Thoracic aorta (tissue), 2 donors: ENCODE data around the gene EIF4G3. TPM values are rescaled to one million over a fixed set of nuclear protein-coding genes. Genes with fewer than 3 reads are reported as not detected.
"Not testable (repeated sequence)": the region's sequence is repeated elsewhere in the genome, so short reads cannot be mapped to it uniquely, and the experiment has no call there.

Source experiments
- ATAC-seq: fragments of 150-250 bp; one replicate; pipeline ENCODE4 v1.8.0; 2017; ENCODE audit warnings: low read depth; ENCODE audit not compliant: insufficient number of reproducible peaks, low FRiP score
- DNase-seq: peaks from one replicate; pipeline ENCODE4 v3.0.0-alpha.2; 2020; ENCODE audit warnings: low spot score
- H3K27ac ChIP-seq, 2 donors: fragments of 200-600 bp; sonication (generic); 1 replicate in 1 of 2; 2 replicates in 1 of 2; pipeline ENCODE4 v1.5.1; 2016; ENCODE audit warnings: mild to moderate bottlenecking in 2 of 2, moderate library complexity in 2 of 2
- H3K27me3 ChIP-seq: fragments of 200-600 bp; sonication (generic); replicated peaks from 2 replicates; pipeline ENCODE4 v1.6.0; 2016; ENCODE audit warnings: mild to moderate bottlenecking; ENCODE audit not compliant: insufficient read depth
- H3K36me3 ChIP-seq: fragments of 200-600 bp; sonication (generic); one replicate; pipeline ENCODE4 v1.5.1; 2016
- H3K4me1 ChIP-seq, 2 donors: fragments of 200-600 bp; sonication (generic); 1 replicate in 1 of 2; 2 replicates in 1 of 2; pipeline versions ENCODE4 v1.5.1 to v1.6.0; 2016; ENCODE audit warnings: low read depth in 2 of 2, mild to moderate bottlenecking in 1 of 2; ENCODE audit not compliant: control insufficient read depth in 1 of 2
- H3K4me3 ChIP-seq: fragments of 200-600 bp; sonication (generic); 2 replicates; pipeline ENCODE4 v1.5.1; 2016; ENCODE audit warnings: mild to moderate bottlenecking
- H3K9me3 ChIP-seq: fragments of 200-600 bp; sonication (generic); 2 replicates; pipeline ENCODE4 v1.5.1; 2016
- total RNA-seq, 2 donors: library from RNA; depleted of rRNA; stranded (reverse); fragments of >200 nt; gene quantifications; one replicate each; pipeline versions ENCODE4 v1.1.0 to v1.2.3, GENCODE V29; 2016
- TF ChIP-seq, protein P1 (sequence below): fragments of 200-600 bp; sonication (generic); IDR thresholded peaks from one replicate; pipeline ENCODE4 v1.5.1; 2019; ENCODE audit warnings: antibody characterized with exemption

The EIF4G3 gene
- total RNA-seq, 2 donors from 2014 or later = 43.1 to 54.0 TPM

DNA sequence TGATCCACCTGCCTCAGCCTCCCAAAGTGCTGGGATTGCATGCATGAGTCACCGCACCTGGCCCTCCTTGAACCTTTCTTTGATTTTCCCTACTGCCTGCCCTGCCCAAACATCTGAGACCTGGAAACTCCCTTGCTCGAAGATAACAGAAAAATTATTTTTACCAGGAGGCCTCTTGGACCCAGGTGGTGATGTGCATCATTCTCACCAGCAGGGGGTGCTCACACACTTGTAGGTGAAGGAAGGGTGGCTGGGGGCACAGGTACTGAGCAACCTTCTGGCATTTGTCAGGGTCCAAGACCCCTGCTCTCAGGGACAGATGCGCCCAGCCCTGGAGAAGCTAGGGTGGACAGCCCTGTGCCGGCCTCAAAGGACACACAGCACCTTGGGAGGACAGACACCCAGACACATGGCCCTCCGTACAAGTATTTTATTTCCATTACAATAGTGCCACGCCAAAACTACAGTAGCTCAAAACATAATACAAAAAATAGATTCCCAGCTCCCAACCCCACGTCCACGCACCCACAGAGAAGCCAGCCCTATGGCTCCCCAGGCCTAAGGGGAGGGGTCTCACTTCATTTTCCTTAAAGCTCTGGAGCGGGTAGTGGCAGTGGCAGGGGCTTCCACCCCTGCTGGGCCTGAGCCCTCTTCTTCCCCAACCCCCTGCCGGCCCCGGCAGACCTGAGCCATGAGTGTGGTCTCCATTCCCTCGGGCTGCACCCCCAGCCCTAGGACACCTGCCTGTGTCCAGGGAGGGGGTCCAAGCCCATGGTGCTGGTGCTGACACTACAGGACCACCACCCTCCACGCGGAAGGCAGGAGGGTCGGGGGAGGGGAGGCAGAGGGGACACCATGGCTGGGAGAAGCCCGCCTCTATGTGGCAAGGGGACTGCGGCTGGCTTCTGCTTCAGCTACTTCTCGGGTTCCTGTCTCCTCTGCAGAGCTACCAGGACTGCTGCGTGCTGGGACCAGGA lies 40.4 kb upstream of the EIF4G3 start:
- ATAC-seq (no peak), DNase-seq (no peak)
- H3K9me3 ChIP-seq = no peaks in the 10 kb centered on the region
- no peaks in the 10 kb centered on the region for H3K4me1 ChIP-seq
- H3K4me3 ChIP-seq = no peak overlapping the region
- TF ChIP-seq, protein P1, sequence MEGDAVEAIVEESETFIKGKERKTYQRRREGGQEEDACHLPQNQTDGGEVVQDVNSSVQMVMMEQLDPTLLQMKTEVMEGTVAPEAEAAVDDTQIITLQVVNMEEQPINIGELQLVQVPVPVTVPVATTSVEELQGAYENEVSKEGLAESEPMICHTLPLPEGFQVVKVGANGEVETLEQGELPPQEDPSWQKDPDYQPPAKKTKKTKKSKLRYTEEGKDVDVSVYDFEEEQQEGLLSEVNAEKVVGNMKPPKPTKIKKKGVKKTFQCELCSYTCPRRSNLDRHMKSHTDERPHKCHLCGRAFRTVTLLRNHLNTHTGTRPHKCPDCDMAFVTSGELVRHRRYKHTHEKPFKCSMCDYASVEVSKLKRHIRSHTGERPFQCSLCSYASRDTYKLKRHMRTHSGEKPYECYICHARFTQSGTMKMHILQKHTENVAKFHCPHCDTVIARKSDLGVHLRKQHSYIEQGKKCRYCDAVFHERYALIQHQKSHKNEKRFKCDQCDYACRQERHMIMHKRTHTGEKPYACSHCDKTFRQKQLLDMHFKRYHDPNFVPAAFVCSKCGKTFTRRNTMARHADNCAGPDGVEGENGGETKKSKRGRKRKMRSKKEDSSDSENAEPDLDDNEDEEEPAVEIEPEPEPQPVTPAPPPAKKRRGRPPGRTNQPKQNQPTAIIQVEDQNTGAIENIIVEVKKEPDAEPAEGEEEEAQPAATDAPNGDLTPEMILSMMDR = peak; percentile 77
- H3K36me3 ChIP-seq = peaks cover 39% of the 10 kb centered on the region
- H3K27ac ChIP-seq = no peak overlapping the region
- no peaks in the 10 kb centered on the region for H3K27me3 ChIP-seq

DNA sequence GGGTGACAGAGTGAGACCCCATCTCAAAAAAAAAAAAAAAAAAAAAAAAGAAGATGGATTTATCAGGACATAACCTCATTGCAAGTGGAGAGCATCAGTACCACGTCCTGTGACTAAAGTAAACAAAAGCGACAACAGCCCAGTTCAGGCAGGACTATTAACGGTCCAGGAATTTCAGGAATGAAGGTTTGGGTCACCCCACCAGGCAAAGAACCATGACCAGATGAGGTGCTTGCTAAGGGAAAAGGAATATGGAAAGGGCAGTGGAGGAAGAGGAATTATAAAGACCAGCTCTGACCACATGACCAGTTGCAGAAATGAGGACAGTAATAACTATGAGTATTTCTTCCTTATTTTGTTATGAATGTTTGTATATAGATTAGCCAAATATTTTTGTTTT lies 35.4 kb upstream of the EIF4G3 start:
- TF ChIP-seq, protein P1 = no peak

DNA sequence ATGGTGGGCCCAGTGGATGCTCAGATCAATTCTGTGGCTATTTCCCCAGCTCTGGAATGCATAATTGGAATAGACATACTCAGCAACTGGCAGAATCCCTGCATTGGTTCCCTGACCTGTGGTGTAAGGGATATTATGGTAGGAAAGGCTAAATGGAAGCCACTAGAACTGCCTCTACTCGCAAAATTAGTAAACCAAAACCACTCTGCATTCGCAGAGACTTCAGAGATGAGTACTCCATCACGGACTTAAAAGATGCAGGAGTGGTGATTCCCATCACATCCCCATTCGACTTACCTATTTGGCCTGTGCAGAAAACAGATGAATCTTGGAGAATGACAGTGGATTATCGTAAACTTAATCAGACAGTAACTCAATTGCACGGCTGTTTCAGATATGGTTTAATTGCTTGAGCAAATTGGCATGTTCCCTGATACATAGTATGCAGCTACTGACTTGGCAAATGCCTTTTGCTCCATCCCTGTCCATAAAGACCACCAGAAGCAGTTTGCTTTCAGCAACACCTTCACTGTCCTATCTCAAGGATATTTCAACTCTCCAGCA lies 31.5 kb upstream of the EIF4G3 start:
- H3K4me1 ChIP-seq, H3K27me3 ChIP-seq, H3K4me3 ChIP-seq, H3K36me3 ChIP-seq, H3K27ac ChIP-seq, DNase-seq, ATAC-seq, H3K9me3 ChIP-seq: not testable (repeated sequence)

More for the DNA sequence above, 35.4 kb upstream of the EIF4G3 start:
- Histone ChIP-seq H3K9me3 (no peaks in the 10 kb centered on the region), H3K4me3 (no peak overlapping the region), H3K36me3 (no peaks in the 10 kb centered on the region), H3K4me1 (no peaks in the 10 kb centered on the region), H3K27me3 (no peaks in the 10 kb centered on the region), H3K27ac (no peak overlapping the region)
- no peak for DNase-seq
- ATAC-seq = no peak

DNA sequence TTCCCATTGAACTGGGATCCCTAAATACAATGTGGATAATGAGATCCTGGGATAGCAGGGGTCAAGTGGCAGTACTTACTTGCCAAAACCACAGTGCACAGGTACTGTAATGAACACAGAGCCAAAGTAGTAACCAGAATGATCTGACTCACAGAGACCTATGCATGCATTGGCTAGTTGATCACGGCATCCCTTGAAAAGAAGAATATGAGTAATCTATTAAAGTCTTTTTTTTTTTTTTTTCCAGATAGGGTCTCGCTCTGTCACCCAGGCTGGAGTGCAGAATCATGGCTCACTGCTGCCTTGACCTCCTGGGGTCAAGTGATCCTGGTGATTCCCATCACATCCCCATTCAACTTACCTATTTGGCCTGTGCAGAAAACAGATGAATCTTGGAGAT lies 29.4 kb upstream of the EIF4G3 start:
- Histone ChIP-seq H3K4me1 (no peaks in the 10 kb centered on the region), H3K36me3 (no peaks in the 10 kb centered on the region), H3K27me3 (no peaks in the 10 kb centered on the region), H3K27ac (no peak overlapping the region), H3K9me3 (no peaks in the 10 kb centered on the region), H3K4me3 (no peak overlapping the region)
- TF ChIP-seq, protein P1 = no peak
- ATAC-seq (no peak), DNase-seq (no peak)

DNA sequence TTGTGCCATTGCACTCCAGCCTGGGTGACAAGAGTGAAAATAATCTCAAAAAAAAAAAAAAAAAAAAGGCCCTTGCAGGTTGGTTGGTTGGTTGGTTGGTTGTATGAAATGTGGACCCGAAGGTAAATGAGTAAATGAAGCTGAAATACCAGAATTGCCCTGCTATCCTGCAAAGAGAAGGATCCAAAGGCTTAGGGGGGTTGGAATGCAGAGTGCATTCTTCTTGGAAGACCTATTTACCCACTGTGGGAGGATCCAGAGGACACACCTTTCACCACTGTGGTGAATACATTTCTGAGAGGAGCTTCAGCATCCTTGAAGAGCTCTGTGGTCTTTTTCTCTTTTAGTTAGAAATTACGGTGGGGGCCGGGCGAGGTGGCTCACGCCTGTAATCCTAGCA lies 28.7 kb upstream of the EIF4G3 start:
- H3K4me3 ChIP-seq = no peak overlapping the region
- no peak overlapping the region for H3K27ac ChIP-seq
- H3K4me1 ChIP-seq = no peaks in the 10 kb centered on the region
- ATAC-seq = no peak
- no peaks in the 10 kb centered on the region for H3K27me3 ChIP-seq
- H3K36me3 ChIP-seq = no peaks in the 10 kb centered on the region
- no peak for DNase-seq
- TF ChIP-seq, protein P1 = no peak
- no peaks in the 10 kb centered on the region for H3K9me3 ChIP-seq
